HEK293T (cell line): ENCODE data around the gene CMTM2.

ENCODE experiments used
- CTCF ChIA-PET: fragments of 350-600 bp; formaldehyde crosslinking; extraction: SDS; loops from one replicate; lab custom pipeline; 2021; ENCODE audit warnings: antibody characterized with exemption, inconsistent platforms; lab: Yijun Ruan, JAX
- POLR2A ChIA-PET: fragments of 350-600 bp; formaldehyde crosslinking; extraction: SDS; loops from one replicate; lab custom pipeline; 2020; ENCODE audit warnings: antibody characterized with exemption, inconsistent platforms; lab: Yijun Ruan, JAX
- DNase-seq: peaks from one replicate; pipeline ENCODE4 v3.0.0; 2012; ENCODE audit warnings: mixed read lengths; ENCODE audit errors: extremely low spot score
- ARNT ChIP-seq: fragments of 450-650 bp; IDR thresholded peaks from 2 replicates; pipeline ENCODE4 v1.6.1; 2017; ENCODE audit warnings: mild to moderate bottlenecking
- BHLHE40 ChIP-seq: fragments of 450-650 bp; IDR thresholded peaks from 2 replicates; pipeline ENCODE4 v1.6.1; 2016; ENCODE audit warnings: mild to moderate bottlenecking, moderate library complexity, borderline replicate concordance
- CTBP1 ChIP-seq: fragments of 450-650 bp; IDR thresholded peaks from 2 replicates; pipeline ENCODE4 v1.6.1; 2016; ENCODE audit warnings: borderline replicate concordance
- ELF4 ChIP-seq: fragments of 450-650 bp; IDR thresholded peaks from 2 replicates; pipeline ENCODE4 v1.6.1; 2017; ENCODE audit warnings: antibody characterized with exemption
- FOXA1 ChIP-seq: fragments of 450-650 bp; IDR thresholded peaks from 2 replicates; pipeline ENCODE4 v1.6.1; 2016; ENCODE audit warnings: mild to moderate bottlenecking
- FOXK2 ChIP-seq: fragments of 450-650 bp; IDR thresholded peaks from 2 replicates; pipeline ENCODE4 v1.6.1; 2016; ENCODE audit warnings: mild to moderate bottlenecking
- FOXM1 ChIP-seq: fragments of 450-650 bp; IDR thresholded peaks from 2 replicates; pipeline ENCODE4 v1.6.1; 2017; ENCODE audit warnings: mild to moderate bottlenecking, borderline replicate concordance
- HDGF ChIP-seq: fragments of 450-650 bp; IDR thresholded peaks from 2 replicates; pipeline ENCODE4 v1.6.1; 2017; ENCODE audit warnings: antibody characterized with exemption, borderline replicate concordance
- L3MBTL2 ChIP-seq: fragments of 450-650 bp; conservative IDR thresholded peaks from 2 replicates; pipeline ENCODE4 v1.6.1; 2016; ENCODE audit warnings: mild to moderate bottlenecking
- LEF1 ChIP-seq: fragments of 450-650 bp; IDR thresholded peaks from 2 replicates; pipeline ENCODE4 v1.6.1; 2017; ENCODE audit warnings: mild to moderate bottlenecking, borderline replicate concordance
- NFRKB ChIP-seq: fragments of 450-650 bp; IDR thresholded peaks from 2 replicates; pipeline ENCODE4 v1.6.1; 2016; ENCODE audit warnings: mild to moderate bottlenecking, moderate library complexity
- PKNOX1 ChIP-seq: fragments of 450-650 bp; IDR thresholded peaks from 2 replicates; pipeline ENCODE4 v1.6.1; 2016
- SP1 ChIP-seq: fragments of 450-650 bp; IDR thresholded peaks from 2 replicates; pipeline ENCODE4 v1.6.1; 2017
- SUZ12 ChIP-seq: fragments of 450-650 bp; IDR thresholded peaks from 2 replicates; pipeline ENCODE4 v1.6.1; 2016; ENCODE audit warnings: mild to moderate bottlenecking
- TARDBP ChIP-seq: fragments of 450-650 bp; IDR thresholded peaks from 2 replicates; pipeline ENCODE4 v1.6.1; 2016
- ZNF384 ChIP-seq: fragments of 450-650 bp; IDR thresholded peaks from 2 replicates; pipeline ENCODE4 v1.6.1; 2016

The CMTM2 gene

GRCh38 chr16:66539623-66540469 lies 39.4 kb upstream of the CMTM2 start:
- TF ChIP-seq LEF1 (no peak), ZNF384 (no peak), NFRKB (no peak), FOXA1 (no peak), TARDBP (no peak), FOXM1 (no peak), BHLHE40 (no peak), SP1 (no peak), FOXK2 (no peak), L3MBTL2 (no peak), ELF4 (no peak), CTBP1 (no peak)
- ChIA-PET POLR2A (interaction anchor here (0.8 to 1.5 kb wide), 2 partner anchors 10 to 12 kb away, joined by 4 to 5 read pairs; partner anchors contain the start of gene CKLF), CTCF (interaction anchor here (0.7 kb wide), 1 partner anchor 179 kb away, joined by 4 read pairs; no protein-coding TSS in a partner anchor)
- DNase-seq, result no peak

GRCh38 chr16:66541388-66542355 lies 37.6 kb upstream of the CMTM2 start:
- DNase-seq, result no peak
- ChIA-PET CTCF (no interaction called here), POLR2A (interaction anchor here (2.9 kb wide), 1 partner anchor 10 kb away, joined by 12 read pairs; the partner anchor contains the start of gene CKLF)
- TF ChIP-seq L3MBTL2 (no peak), HDGF (no peak), TARDBP (no peak), SUZ12 (no peak), SP1 (no peak), BHLHE40 (no peak), ARNT (no peak), ZNF384 (no peak), FOXM1 (no peak), FOXK2 (no peak)

DNA sequence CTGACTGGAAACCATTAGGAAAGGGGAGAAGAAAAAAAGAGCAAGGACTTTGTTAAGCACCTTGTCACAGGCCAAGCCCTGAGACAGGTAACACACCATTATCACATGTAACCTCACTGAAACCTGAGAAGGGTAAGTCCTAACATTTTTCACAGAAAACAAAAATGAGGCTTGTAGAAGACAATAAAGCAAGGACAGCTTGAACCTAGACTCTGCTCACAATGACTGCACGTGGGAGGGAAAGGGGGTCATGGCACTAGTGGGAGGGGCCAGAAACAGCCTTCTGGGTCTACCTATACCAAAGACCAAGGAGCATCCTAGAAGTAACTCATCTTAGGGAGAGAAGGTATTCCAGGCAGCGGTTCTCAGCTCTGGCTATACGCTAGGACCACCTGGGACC lies 36.9 kb upstream of the CMTM2 start:
- ChIA-PET POLR2A (interaction anchor here (2.9 kb wide), 1 partner anchor 10 kb away, joined by 12 read pairs; the partner anchor contains the start of gene CKLF), CTCF (no interaction called here)
- no peak for TF ChIP-seq ARNT
- no peak for TF ChIP-seq LEF1
- TF ChIP-seq NFRKB, result no peak
- no peak for TF ChIP-seq SUZ12
- no peak for TF ChIP-seq L3MBTL2

GRCh38 chr16:66543541-66543940 lies 35.7 kb upstream of the CMTM2 start:
- CTCF ChIA-PET, result no interaction called here
- no peak for TF ChIP-seq SUZ12
- TF ChIP-seq FOXK2, result no peak
- no peak for TF ChIP-seq TARDBP
- TF ChIP-seq CTBP1, result no peak
- no peak for TF ChIP-seq L3MBTL2
- no peak for TF ChIP-seq FOXA1
- TF ChIP-seq SP1, result no peak
- DNase-seq, result no peak
- POLR2A ChIA-PET, result interaction anchor here (2.9 kb wide), 1 partner anchor 8 kb away, joined by 12 read pairs; the partner anchor contains the start of gene CKLF

More for the DNA sequence above, 36.9 kb upstream of the CMTM2 start:
- DNase-seq, result no peak

- ChIA-PET CTCF (no interaction called here), POLR2A (interaction anchor here (2.9 kb wide), 1 partner anchor 8 kb away, joined by 12 read pairs; the partner anchor contains the start of gene CKLF)
- no peak for DNase-seq
- no peak for TF ChIP-seq LEF1
- no peak for TF ChIP-seq ZNF384
- TF ChIP-seq PKNOX1, result no peak
Measured at GRCh38 chr16:66544016-66544757, 35.1 kb upstream of the CMTM2 start.

DNA sequence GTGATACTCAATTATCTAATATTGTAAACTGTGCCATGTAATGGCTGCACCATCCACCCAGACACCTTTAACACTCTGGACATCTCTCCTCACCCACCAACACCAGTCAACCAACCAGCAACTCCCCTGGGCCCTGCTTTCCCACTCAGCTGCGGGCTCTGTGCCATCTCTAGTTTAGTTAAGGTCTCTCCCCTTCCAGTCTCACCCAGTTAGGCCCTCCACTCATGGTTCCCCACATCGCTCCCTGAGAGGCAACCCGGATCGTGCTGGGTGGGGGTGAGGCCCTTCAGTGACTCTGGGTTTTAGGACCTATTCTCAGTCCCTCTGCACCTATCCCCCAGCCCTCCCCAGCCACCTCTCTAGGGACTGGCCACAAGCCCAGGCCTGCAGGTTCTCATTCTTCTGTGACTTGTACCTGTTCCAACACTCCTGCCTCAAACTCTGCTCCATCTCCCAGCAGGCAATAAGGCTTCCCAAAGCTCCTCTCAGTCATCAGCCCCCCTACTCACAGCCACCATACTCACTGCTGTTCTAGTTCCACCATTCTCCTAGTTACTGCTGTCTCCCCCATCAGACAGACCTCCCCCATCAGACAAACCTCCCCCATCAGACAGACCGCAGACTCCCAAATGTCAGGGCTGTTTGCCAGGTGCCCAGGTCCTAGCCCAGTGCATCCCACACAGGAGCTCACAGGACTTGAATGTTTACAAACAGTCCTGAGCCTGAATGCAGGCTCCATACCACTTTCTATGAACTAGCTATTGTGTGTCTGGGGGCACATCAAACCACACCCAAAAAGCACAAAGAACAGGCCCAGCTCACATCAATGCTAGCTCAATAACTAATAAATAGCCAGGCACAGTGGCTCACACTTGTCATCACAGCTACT lies 31.9 kb upstream of the CMTM2 start:
- ChIA-PET POLR2A (interaction anchor here (0.9 to 1.0 kb wide), 2 partner anchors 10 to 321 kb away, joined by 3 read pairs; no protein-coding TSS in a partner anchor), CTCF (interaction anchor here (0.5 kb wide), 1 partner anchor 165 kb away, joined by 4 read pairs; no protein-coding TSS in a partner anchor)
- no peak for DNase-seq
- TF ChIP-seq ELF4, result no peak
- no peak for TF ChIP-seq BHLHE40
- TF ChIP-seq PKNOX1, result no peak
- no peak for TF ChIP-seq ARNT
- no peak for TF ChIP-seq FOXK2
- no peak for TF ChIP-seq FOXA1
- TF ChIP-seq TARDBP, result no peak
- TF ChIP-seq HDGF, result no peak
- TF ChIP-seq FOXM1, result no peak
- TF ChIP-seq SUZ12, result no peak
- TF ChIP-seq ZNF384, result no peak
